Vagina (tissue), 2 donors: ENCODE results near the gene KLHDC7B.

ENCODE experiments used
- POLR2A ChIP-seq, 2 donors: fragments of 450-650 bp; IDR thresholded peaks; one replicate each; pipeline ENCODE4 v1.6.1; 2017; ENCODE audit warnings: antibody characterized with exemption in 2 of 2, mild to moderate bottlenecking in 2 of 2, moderate library complexity in 2 of 2
- TF ChIP-seq, protein P1 (sequence below), 3 experiments: fragments of 450-650 bp in 2 of 3; fragments of 200-600 bp in 1 of 3; sonication (generic) in 1 of 3; IDR thresholded peaks; one replicate each; pipeline ENCODE4 v1.5.1; 2017 to 2019; ENCODE audit warnings: antibody characterized with exemption in 3 of 3, mild to moderate bottlenecking in 2 of 3, moderate library complexity in 2 of 3

DNA sequence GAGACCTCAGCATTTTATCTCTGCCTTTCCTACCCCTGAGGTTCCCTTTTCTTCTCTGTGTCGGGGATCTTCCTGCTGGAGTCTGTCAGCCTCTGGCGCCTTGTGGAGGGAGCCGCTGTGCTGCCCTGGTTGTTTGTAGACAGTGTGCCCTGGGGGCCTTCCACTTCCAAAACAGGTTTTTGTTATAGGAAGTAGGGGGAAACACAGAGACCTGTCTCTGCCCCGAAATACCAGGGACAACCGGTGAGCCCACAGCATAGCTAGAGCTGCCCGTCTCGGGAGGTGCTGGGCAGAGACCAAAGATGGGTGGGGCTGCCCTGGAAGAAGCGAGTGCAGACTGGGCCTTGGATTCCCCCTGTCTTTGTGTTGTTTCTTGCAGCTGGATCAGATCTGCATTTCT is 29.6 kb upstream of the KLHDC7B start:
- TF ChIP-seq, protein P1, sequence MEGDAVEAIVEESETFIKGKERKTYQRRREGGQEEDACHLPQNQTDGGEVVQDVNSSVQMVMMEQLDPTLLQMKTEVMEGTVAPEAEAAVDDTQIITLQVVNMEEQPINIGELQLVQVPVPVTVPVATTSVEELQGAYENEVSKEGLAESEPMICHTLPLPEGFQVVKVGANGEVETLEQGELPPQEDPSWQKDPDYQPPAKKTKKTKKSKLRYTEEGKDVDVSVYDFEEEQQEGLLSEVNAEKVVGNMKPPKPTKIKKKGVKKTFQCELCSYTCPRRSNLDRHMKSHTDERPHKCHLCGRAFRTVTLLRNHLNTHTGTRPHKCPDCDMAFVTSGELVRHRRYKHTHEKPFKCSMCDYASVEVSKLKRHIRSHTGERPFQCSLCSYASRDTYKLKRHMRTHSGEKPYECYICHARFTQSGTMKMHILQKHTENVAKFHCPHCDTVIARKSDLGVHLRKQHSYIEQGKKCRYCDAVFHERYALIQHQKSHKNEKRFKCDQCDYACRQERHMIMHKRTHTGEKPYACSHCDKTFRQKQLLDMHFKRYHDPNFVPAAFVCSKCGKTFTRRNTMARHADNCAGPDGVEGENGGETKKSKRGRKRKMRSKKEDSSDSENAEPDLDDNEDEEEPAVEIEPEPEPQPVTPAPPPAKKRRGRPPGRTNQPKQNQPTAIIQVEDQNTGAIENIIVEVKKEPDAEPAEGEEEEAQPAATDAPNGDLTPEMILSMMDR (IDR thresholded peaks at IDR 0.05) = no peak
- TF ChIP-seq POLR2A (IDR thresholded peaks at IDR 0.05) = no peak
